ENCODE measurements around the gene BTG4. TPM values are rescaled to one million over a fixed set of nuclear protein-coding genes. Genes with fewer than 3 reads are reported as not detected.

Gene BTG4
- total RNA-seq, 1 experiment from 2014 or later, result not detected

GRCh38 chr11:111456086-111456858 is 55.9 kb downstream of the BTG4 start:
- H4K20me1 ChIP-seq (ENCODE audit: insufficient read depth), result no peaks in the 10 kb centered on the region
- H3K4me2 ChIP-seq (ENCODE audit: low read length), result no peak overlapping the region
- ATAC-seq (no peak), DNase-seq (ENCODE audit: low read depth, low spot score) (no peak)
- ChIA-PET CTCF (no interaction called here), POLR2A (no interaction called here), RAD21 (ENCODE audit: low non-redundant PET in 1 of 2, low total read pairs in 2 of 2, uncharacterized antibody in 2 of 2, unreplicated experiment in 2 of 2) (no interaction called here)
- H3K27ac ChIP-seq (ENCODE audit: low read depth, low read length), result no peak overlapping the region
- H2AFZ ChIP-seq (ENCODE audit: low read depth, low read length, poor library complexity, severe bottlenecking), result no peak overlapping the region
- intact Hi-C loops (cut with micrococcal nuclease), result no loop called here
- H3K4me3 ChIP-seq (replicated peaks in 1 of 2; ENCODE audit: low read depth in 1 of 2, low read length in 2 of 2), result no peak overlapping the region
- H3K9ac ChIP-seq (ENCODE audit: low read length), result no peak overlapping the region
- TF ChIP-seq ATF3 (IDR thresholded peaks at IDR 0.05) (no peak), MAX (IDR thresholded peaks at IDR 0.05) (no peak), EZH2 (IDR thresholded peaks at IDR 0.05) (no peak), JUND (IDR thresholded peaks at IDR 0.05) (no peak), EGR1 (IDR thresholded peaks at IDR 0.05; ENCODE audit: low read depth) (no peak), CTCF (IDR thresholded peaks at IDR 0.05 in 2 of 3, conservative IDR thresholded peaks at IDR 0.05 in 1 of 3; ENCODE audit: borderline replicate concordance in 1 of 3, insufficient read depth in 1 of 3, low read depth in 2 of 3, low read length in 2 of 3) (no peak), CBX3 (IDR thresholded peaks at IDR 0.05; ENCODE audit: low read depth) (no peak), ZNF274 (IDR thresholded peaks at IDR 0.05; ENCODE audit: low read depth, low read length) (no peak), RAD21 (IDR thresholded peaks at IDR 0.05; ENCODE audit: low read depth) (no peak), YY1 (IDR thresholded peaks at IDR 0.05; ENCODE audit: extremely low read depth, insufficient replicate concordance, low read depth, low read length) (no peak), SIN3A (IDR thresholded peaks at IDR 0.05; ENCODE audit: low read depth) (no peak), ELF1 (IDR thresholded peaks at IDR 0.05; ENCODE audit: borderline replicate concordance, low read depth) (no peak), CEBPB (IDR thresholded peaks at IDR 0.05; ENCODE audit: low read depth) (no peak), SRF (IDR thresholded peaks at IDR 0.05; ENCODE audit: low read depth) (no peak), REST (IDR thresholded peaks at IDR 0.05; ENCODE audit: low read depth) (no peak), ZFX (IDR thresholded peaks at IDR 0.05) (no peak), SP1 (IDR thresholded peaks at IDR 0.05; ENCODE audit: low read depth) (no peak), TCF7L2 (IDR thresholded peaks at IDR 0.05; ENCODE audit: borderline replicate concordance, extremely low read depth, insufficient read depth, insufficient read length) (no peak)
- no peaks in the 10 kb centered on the region for H3K9me2 ChIP-seq (ENCODE audit: insufficient read depth)
- no peaks in the 10 kb centered on the region for H3K79me2 ChIP-seq (ENCODE audit: insufficient read depth, low read length)
- H3K27me3 ChIP-seq (ENCODE audit: insufficient read depth, low read length), result peaks cover 6% of the 10 kb centered on the region; the same call in 1 of the 2 replicates
- no peaks in the 10 kb centered on the region for H3K4me1 ChIP-seq (ENCODE audit: control insufficient read depth in 1 of 2, insufficient read depth in 2 of 2, low read length in 2 of 2)
- H3K36me3 ChIP-seq (ENCODE audit: control insufficient read depth in 1 of 2, insufficient read depth in 2 of 2, low read length in 2 of 2), result no peaks in the 10 kb centered on the region
- no peaks in the 10 kb centered on the region for H3K9me3 ChIP-seq (ENCODE audit: control insufficient read depth in 1 of 2, insufficient read depth in 1 of 2, low read depth in 1 of 2, low read length in 2 of 2)
- BruUV-seq (replicated peaks), result no TSS peak

All from HCT116 (cell line).